PC-3 (cell line): ENCODE measurements around the gene LENG1. TPM values are rescaled to one million over a fixed set of nuclear protein-coding genes. Genes with fewer than 3 reads are reported as not detected.
A peak's percentile ranks its signal among the peaks of the same experiment; 100 is the strongest.

ENCODE experiments used
- ATAC-seq: fragments of 200-7000 bp; cut with Tn5 transposase; 2 replicates; pipeline ENCODE4 v1.9.1; 2020; ENCODE audit warnings: mild to moderate bottlenecking, moderate library complexity
- BruUV-seq: library from RNA; stranded (reverse); fragments of 400-500 nt; replicated peaks from 2 replicates; lab custom pipeline; 2021; lab: Mats Ljungman, UMichigan
- CTCF ChIA-PET: fragments of 300-600 bp; sonication (Branson Sonifier 250); formaldehyde crosslinking; loops from one replicate; lab custom pipeline; 2022; ENCODE audit warnings: antibody characterized with exemption; lab: Charles Lee
- POLR2A ChIA-PET: fragments of 300-600 bp; sonication (Branson Sonifier 250); formaldehyde crosslinking; loops from one replicate; lab custom pipeline; 2022; ENCODE audit warnings: antibody characterized with exemption; ENCODE audit not compliant: unreplicated experiment; lab: Charles Lee
- DNase-seq: peaks from one replicate; pipeline ENCODE4 v3.0.0-alpha.2; 2015
- H2AFZ ChIP-seq: fragments of 300-600 bp; sonication (generic); 2 replicates; pipeline ENCODE4 v1.6.0; 2016; ENCODE audit warnings: antibody characterized with exemption, low read length
- H3F3A ChIP-seq: fragments of 300-600 bp; sonication (generic); one replicate; pipeline ENCODE4 v1.6.0; 2017; ENCODE audit warnings: antibody characterized with exemption, low read length, control low read depth, mild to moderate bottlenecking; ENCODE audit not compliant: unreplicated experiment
- H3K27ac ChIP-seq: fragments of 300-600 bp; sonication (generic); 2 replicates; pipeline ENCODE4 v1.5.1; 2016; ENCODE audit warnings: mild to moderate bottlenecking, low read length
- H3K27me3 ChIP-seq: fragments of 300-600 bp; sonication (generic); 2 replicates; pipeline ENCODE4 v1.6.1; 2016; ENCODE audit warnings: low read length, mixed read lengths
- H3K36me3 ChIP-seq: fragments of 300-600 bp; sonication (generic); 2 replicates; pipeline ENCODE4 v1.6.1; 2016; ENCODE audit warnings: low read depth, mixed run types, low read length, mixed read lengths
- H3K4me1 ChIP-seq: fragments of 300-600 bp; sonication (generic); 2 replicates; pipeline ENCODE4 v1.5.1; 2016; ENCODE audit warnings: low read length; ENCODE audit not compliant: insufficient read depth
- H3K4me2 ChIP-seq: fragments of 300-600 bp; sonication (generic); 2 replicates; pipeline ENCODE4 v1.6.0; 2016; ENCODE audit warnings: low read length
- H3K4me3 ChIP-seq: fragments of 300-600 bp; sonication (generic); 2 replicates; pipeline ENCODE4 v1.5.1; 2016; ENCODE audit warnings: mild to moderate bottlenecking, low read length, mixed read lengths
- H3K79me2 ChIP-seq: fragments of 300-600 bp; sonication (generic); 2 replicates; pipeline ENCODE4 v1.6.1; 2017; ENCODE audit warnings: low read length, mixed read lengths
- H3K9ac ChIP-seq: fragments of 300-600 bp; sonication (generic); 2 replicates; pipeline ENCODE4 v1.6.0; 2016; ENCODE audit warnings: mild to moderate bottlenecking, low read length
- H3K9me2 ChIP-seq: fragments of 300-600 bp; sonication (generic); replicated peaks from 2 replicates; pipeline ENCODE4 v1.6.1; 2016; ENCODE audit warnings: mixed run types, low read length, mixed read lengths
- H3K9me3 ChIP-seq: fragments of 300-600 bp; sonication (generic); 2 replicates; pipeline ENCODE4 v1.6.1; 2016; ENCODE audit warnings: low read length, mixed read lengths
- H4K20me1 ChIP-seq: fragments of 300-600 bp; sonication (generic); 2 replicates; pipeline ENCODE4 v1.6.1; 2016; ENCODE audit warnings: low read length, mixed read lengths
- EZH2 ChIP-seq: fragments of 300-600 bp; sonication (generic); IDR thresholded peaks from one replicate; pipeline ENCODE4 v1.6.1; 2017; ENCODE audit warnings: antibody characterized with exemption, mild to moderate bottlenecking, low read length; ENCODE audit not compliant: unreplicated experiment
- EZH2phosphoT487 ChIP-seq: fragments of 300-600 bp; sonication (generic); IDR thresholded peaks from 2 replicates; pipeline ENCODE4 v1.6.1; 2018; ENCODE audit warnings: mild to moderate bottlenecking, antibody characterized with exemption, low read length, borderline replicate concordance
- intact Hi-C: fragments of 100-400 bp; cut with micrococcal nuclease; formaldehyde crosslinking; loops from 2 replicates; pipeline ENCODE4 v1.9.0; 2023
- total RNA-seq: library from RNA; depleted of rRNA; stranded (reverse); fragments of >200 nt; gene quantifications from 2 replicates; pipeline ENCODE4 v1.2.3, GENCODE V29; 2014
- TF ChIP-seq, protein P1 (sequence below): fragments of 300-600 bp; sonication (generic); conservative IDR thresholded peaks from 2 replicates; pipeline ENCODE4 v1.5.1; 2017; ENCODE audit warnings: antibody characterized with exemption, low read depth, mild to moderate bottlenecking, low read length

LENG1 gene
- total RNA-seq, 1 experiment from 2014 or later, result 13.6 TPM

DNA sequence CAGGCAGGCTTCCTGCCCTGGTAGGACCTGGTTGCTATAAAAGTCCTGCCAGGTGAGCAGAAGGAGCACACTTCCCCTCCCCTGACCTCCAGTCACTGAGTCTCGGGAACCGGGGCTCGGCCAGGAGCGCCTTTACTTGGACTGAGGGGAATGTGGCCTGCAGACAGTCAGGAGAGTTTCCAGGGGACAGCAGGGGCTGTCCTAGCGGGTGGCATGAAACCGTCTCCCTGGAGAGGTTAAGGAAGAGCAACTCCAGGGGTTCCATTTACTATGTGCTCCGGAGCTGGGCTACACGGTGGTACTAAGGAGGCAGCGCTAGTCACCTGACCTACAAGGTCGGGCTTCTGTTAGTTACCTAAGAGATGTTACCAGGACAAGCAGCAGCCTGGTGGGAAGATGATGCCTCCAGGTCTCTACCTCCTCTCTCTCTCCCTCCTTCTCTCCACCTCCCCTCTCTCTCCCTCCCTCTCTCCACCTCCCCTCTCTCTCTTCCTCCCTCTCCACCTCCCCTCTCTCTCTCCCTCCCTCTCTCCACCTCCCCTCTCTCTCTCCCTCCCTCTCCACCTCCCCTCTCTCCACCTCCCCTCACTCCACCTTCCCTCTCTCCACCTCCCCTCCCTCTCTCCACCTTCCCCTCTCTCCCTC lies 26.1 kb downstream of the LENG1 start:
- ATAC-seq (no peak), DNase-seq (peak; percentile 52)
- BruUV-seq, result no TSS peak
- Histone ChIP-seq H3F3A (no peaks in the 10 kb centered on the region), H4K20me1 (no peaks in the 10 kb centered on the region), H3K9me3 (no peaks in the 10 kb centered on the region), H3K27ac (no peak overlapping the region), H3K79me2 (peaks cover 9% of the 10 kb centered on the region), H3K4me3 (no peak overlapping the region), H2AFZ (no peak overlapping the region), H3K4me1 (peaks cover 7% of the 10 kb centered on the region; the same call in 1 of the 2 replicates), H3K27me3 (no peaks in the 10 kb centered on the region), H3K36me3 (peaks cover 23% of the 10 kb centered on the region), H3K9me2 (no peaks in the 10 kb centered on the region), H3K9ac (no peak overlapping the region), H3K4me2 (no peak overlapping the region)
- ChIA-PET POLR2A (no interaction called here), CTCF (no interaction called here)
- intact Hi-C loops, result no loop called here
- TF ChIP-seq EZH2, result no peak
- TF ChIP-seq EZH2phosphoT487, result no peak
- TF ChIP-seq, protein P1, sequence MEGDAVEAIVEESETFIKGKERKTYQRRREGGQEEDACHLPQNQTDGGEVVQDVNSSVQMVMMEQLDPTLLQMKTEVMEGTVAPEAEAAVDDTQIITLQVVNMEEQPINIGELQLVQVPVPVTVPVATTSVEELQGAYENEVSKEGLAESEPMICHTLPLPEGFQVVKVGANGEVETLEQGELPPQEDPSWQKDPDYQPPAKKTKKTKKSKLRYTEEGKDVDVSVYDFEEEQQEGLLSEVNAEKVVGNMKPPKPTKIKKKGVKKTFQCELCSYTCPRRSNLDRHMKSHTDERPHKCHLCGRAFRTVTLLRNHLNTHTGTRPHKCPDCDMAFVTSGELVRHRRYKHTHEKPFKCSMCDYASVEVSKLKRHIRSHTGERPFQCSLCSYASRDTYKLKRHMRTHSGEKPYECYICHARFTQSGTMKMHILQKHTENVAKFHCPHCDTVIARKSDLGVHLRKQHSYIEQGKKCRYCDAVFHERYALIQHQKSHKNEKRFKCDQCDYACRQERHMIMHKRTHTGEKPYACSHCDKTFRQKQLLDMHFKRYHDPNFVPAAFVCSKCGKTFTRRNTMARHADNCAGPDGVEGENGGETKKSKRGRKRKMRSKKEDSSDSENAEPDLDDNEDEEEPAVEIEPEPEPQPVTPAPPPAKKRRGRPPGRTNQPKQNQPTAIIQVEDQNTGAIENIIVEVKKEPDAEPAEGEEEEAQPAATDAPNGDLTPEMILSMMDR, result no peak

DNA sequence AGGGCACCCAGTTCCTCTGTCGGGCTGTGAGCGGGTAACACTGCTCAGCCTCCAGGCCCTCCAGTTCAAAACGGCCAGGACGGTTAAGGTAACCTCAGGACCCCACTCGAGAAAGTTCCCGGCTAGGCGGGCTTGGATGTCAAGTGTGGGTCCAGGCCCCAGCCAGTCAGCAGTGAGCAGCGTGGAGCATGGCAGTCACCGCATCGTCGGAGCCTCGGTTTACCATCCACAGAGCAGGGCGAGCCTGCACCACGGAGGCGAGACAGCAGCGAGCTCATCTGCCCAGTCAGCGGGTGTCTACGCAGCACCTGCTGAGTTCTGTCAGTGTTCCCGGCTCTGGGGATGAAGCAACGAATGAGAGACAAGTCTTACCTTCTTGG lies 29.9 kb downstream of the LENG1 start:
- Histone ChIP-seq H3K36me3 (peaks cover 48% of the 10 kb centered on the region), H3K9ac (no peak overlapping the region), H3K4me2 (no peak overlapping the region), H3K27me3 (no peaks in the 10 kb centered on the region), H3K4me3 (no peak overlapping the region), H3K27ac (no peak overlapping the region), H3F3A (no peaks in the 10 kb centered on the region), H3K79me2 (no peaks in the 10 kb centered on the region), H3K4me1 (no peaks in the 10 kb centered on the region), H4K20me1 (no peaks in the 10 kb centered on the region), H2AFZ (no peak overlapping the region), H3K9me3 (no peaks in the 10 kb centered on the region), H3K9me2 (no peaks in the 10 kb centered on the region)
- no peak for TF ChIP-seq EZH2
- no peak for TF ChIP-seq EZH2phosphoT487
- TF ChIP-seq, protein P1, result no peak
- intact Hi-C loops, result no loop called here
- no TSS peak for BruUV-seq
- POLR2A ChIA-PET, result no interaction called here
- no peak for ATAC-seq
- CTCF ChIA-PET, result no interaction called here
- no peak for DNase-seq
